Measurements from ENCODE around the gene FGFRL1.

DNA sequence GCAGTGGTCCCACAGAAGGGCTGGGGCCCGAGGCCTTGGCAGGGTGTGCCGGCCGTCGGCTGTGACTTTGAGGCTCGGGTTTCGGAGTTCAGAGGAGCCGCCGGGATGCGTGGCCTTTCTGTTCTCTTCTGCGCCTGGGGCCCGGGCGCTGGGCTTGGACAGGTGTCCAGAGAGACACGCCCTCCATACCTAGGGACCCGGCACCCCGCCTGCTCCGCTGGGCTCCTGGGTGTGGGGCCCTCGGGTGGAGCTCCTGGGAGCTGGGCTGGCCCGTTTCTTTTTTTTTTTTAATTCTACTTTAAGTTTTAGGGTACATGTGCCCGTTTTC lies 11.3 kb downstream of the FGFRL1 start:
- TF ChIP-seq, protein P1, sequence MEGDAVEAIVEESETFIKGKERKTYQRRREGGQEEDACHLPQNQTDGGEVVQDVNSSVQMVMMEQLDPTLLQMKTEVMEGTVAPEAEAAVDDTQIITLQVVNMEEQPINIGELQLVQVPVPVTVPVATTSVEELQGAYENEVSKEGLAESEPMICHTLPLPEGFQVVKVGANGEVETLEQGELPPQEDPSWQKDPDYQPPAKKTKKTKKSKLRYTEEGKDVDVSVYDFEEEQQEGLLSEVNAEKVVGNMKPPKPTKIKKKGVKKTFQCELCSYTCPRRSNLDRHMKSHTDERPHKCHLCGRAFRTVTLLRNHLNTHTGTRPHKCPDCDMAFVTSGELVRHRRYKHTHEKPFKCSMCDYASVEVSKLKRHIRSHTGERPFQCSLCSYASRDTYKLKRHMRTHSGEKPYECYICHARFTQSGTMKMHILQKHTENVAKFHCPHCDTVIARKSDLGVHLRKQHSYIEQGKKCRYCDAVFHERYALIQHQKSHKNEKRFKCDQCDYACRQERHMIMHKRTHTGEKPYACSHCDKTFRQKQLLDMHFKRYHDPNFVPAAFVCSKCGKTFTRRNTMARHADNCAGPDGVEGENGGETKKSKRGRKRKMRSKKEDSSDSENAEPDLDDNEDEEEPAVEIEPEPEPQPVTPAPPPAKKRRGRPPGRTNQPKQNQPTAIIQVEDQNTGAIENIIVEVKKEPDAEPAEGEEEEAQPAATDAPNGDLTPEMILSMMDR (IDR thresholded peaks at IDR 0.05), result no peak
- no peak for TF ChIP-seq POLR2A (IDR thresholded peaks at IDR 0.05)
